Right cardiac atrium (tissue), 5 donors: ENCODE measurements around the gene SAMSN1. TPM values are rescaled to one million over a fixed set of nuclear protein-coding genes. Genes with fewer than 3 reads are reported as not detected.

Source experiments
- ATAC-seq, 2 donors: fragments of 200-7000 bp; cut with Tn5 transposase; one replicate each; pipeline versions ENCODE4 v1.8.0 to v1.9.1; 2020; ENCODE audit warnings: moderate library complexity in 2 of 2, mild to moderate bottlenecking in 1 of 2
- DNase-seq, 3 donors: peaks; one replicate each; pipeline ENCODE4 v3.0.0-alpha.2; 2020
- H3K27ac ChIP-seq: one replicate; pipeline ENCODE4 v1.5.1; 2013; ENCODE audit warnings: mild to moderate bottlenecking, low read length, control low read depth, moderate library complexity
- H3K27me3 ChIP-seq: one replicate; pipeline ENCODE4 v1.6.1; 2013; ENCODE audit not compliant: control insufficient read depth, insufficient read depth
- H3K4me1 ChIP-seq: one replicate; pipeline ENCODE4 v1.6.1; 2013; ENCODE audit warnings: low read length; ENCODE audit not compliant: control insufficient read depth, insufficient read depth
- H3K4me3 ChIP-seq: one replicate; pipeline ENCODE4 v1.5.1; 2013; ENCODE audit warnings: low read length, control low read depth
- H3K9me3 ChIP-seq: one replicate; pipeline ENCODE4 v1.6.1; 2013; ENCODE audit warnings: low read length; ENCODE audit not compliant: control insufficient read depth
- WGBS: extraction: QIAGEN DNeasy Blood & Tissue Kit; methylation state at CpG from one replicate; pipeline ENCODE4 v1.1.7; 2013; 5-methylcytosine and 5-hydroxymethylcytosine counted together
- intact Hi-C, 4 donors: fragments of 100-400 bp; cut with DNase I; formaldehyde crosslinking; loops; one replicate each; pipeline versions ENCODE4 v1.11.0 to v1.14.0; 2022 to 2023
- polyA plus RNA-seq: library from polyadenylated mRNA; stranded (reverse); fragments of 200-250 nt; gene quantifications from one replicate; pipeline ENCODE4 v1.2.3, GENCODE V29; 2013
- total RNA-seq, 4 donors: library from RNA; stranded (reverse); fragmentation: NEBNext Ultra II Directional; extraction: Animal tissue kit (Norgen Biotek cat#: 25700); gene quantifications; one replicate each; pipeline ENCODE4 v1.2.1, GENCODE V29; 2021
- donor health status: healthy with polysubstance abuse.
- donor health status: DM: no; HTN: yes; CAD: no.
- donor health status: DM: no; HTN: no; CAD: no.
- donor health status: DM: no; HTN: yes; CAD: no; lungs with severe emphysema.
- donor health status: DM: yes; HTN: yes; CAD: no.

Gene SAMSN1
- total and polyA plus RNA-seq, 5 donors = 1.9 to 4.7 (median 3.6) TPM

GRCh38 chr21:14543983-14544382 lies 2.1 kb downstream of the SAMSN1 start:
- no peak overlapping the region for H3K27ac ChIP-seq

GRCh38 chr21:14542638-14543037 lies 3.5 kb downstream of the SAMSN1 start:
- no peaks in the 10 kb centered on the region for H3K4me1 ChIP-seq
- no peaks in the 10 kb centered on the region for H3K27me3 ChIP-seq
- no peaks in the 10 kb centered on the region for H3K9me3 ChIP-seq
- DNase-seq (no peak), ATAC-seq (no peak)
- H3K27ac ChIP-seq = no peak overlapping the region
- no peak overlapping the region for H3K4me3 ChIP-seq
- intact Hi-C loops = no loop called here

More at GRCh38 chr21:14543983-14544382, 2.1 kb downstream of the SAMSN1 start:
- DNase-seq (no peak), ATAC-seq (no peak)
- peak overlapping the region; percentile 25 for H3K4me3 ChIP-seq
- intact Hi-C loops = no loop called here
- no peaks in the 10 kb centered on the region for H3K4me1 ChIP-seq
- 85% methylated on average over 5 of the region's 5 CpGs for WGBS
- no peaks in the 10 kb centered on the region for H3K9me3 ChIP-seq
- no peaks in the 10 kb centered on the region for H3K27me3 ChIP-seq

DNA sequence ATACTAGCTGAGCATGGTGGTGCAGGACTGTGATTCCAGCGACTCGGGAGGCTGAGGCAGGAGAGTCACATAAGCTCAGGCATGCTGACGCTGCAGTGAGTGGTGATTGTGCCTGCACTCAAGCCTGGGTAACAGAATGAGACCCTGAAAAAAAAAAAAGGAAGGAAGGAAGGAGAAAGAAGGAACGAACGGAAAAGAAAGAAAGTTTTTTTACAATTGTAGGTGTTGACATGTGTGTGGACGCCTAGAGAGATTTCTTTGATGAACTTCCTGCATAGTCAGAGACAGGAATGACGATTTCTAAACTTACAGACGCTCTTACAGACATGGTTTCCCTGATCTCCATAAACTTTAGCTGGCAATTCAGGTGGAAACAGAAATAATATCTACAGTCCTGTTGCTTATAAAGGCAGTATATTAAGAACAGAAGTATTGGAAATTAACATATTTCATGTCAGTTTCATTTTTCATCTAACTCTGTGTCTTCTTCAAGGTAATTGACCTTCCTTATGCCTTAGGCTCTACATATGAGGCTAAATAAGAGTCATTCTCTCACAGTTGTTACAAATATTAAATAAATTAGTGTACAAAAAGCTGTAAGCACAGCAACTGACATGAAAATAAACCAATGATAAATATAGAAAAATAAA lies 4.1 kb downstream of the SAMSN1 start:
- 27% methylated on average over 8 of the region's 8 CpGs for WGBS
- Histone ChIP-seq H3K4me3 (no peak overlapping the region), H3K27me3 (no peaks in the 10 kb centered on the region), H3K9me3 (no peaks in the 10 kb centered on the region), H3K27ac (no peak overlapping the region), H3K4me1 (no peaks in the 10 kb centered on the region)
- no peak for DNase-seq
- intact Hi-C loops = no loop called here
- ATAC-seq = no peak

DNA sequence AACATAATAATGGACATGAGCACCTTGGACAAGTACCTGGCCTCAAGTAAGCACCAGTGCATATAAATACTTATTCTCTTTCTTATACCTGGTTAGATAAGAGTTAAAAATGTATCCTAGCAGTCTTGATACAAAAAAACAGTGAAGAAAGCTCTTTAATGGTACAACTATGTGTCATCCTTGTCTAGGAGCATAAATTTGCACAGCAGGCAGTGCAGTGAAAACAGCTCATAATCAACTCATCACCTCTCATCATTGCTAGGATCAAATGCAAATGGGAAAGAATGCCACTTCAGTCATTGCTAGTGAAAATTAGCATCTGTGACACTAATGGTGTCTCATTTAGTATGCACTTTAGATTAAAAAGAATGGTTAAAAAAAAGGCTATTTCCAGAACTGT lies 7.6 kb downstream of the SAMSN1 start:
- no peak overlapping the region for H3K27ac ChIP-seq
- H3K4me3 ChIP-seq = no peak overlapping the region
- ATAC-seq = no peak
- H3K4me1 ChIP-seq = no peaks in the 10 kb centered on the region
- no peaks in the 10 kb centered on the region for H3K9me3 ChIP-seq
- intact Hi-C loops = no loop called here
- DNase-seq = no peak
- H3K27me3 ChIP-seq = no peaks in the 10 kb centered on the region

DNA sequence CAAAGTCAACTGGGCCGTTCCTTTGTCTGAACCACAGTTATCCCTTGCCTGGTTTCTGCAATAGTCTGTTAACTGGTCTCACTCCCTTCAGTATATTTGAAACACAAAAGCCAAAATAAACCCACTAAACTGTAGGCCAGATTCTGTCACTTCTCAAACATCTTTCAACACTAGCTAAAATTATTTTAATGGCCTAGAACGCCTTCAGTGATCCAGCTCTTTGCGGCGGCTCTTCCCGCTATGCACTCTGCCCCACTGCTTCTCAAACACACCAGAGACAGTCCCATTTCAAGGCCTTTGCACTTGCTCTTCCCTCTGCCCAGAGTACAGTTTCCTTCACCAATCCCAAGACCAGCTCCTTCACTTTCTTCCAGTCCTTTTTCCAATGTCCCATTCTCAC lies 9.2 kb downstream of the SAMSN1 start:
- WGBS = 95% methylated on average over 5 of the region's 5 CpGs
- Histone ChIP-seq H3K27ac (no peak overlapping the region), H3K27me3 (no peaks in the 10 kb centered on the region), H3K4me1 (no peaks in the 10 kb centered on the region), H3K9me3 (no peaks in the 10 kb centered on the region), H3K4me3 (no peak overlapping the region)
- ATAC-seq = no peak
- intact Hi-C loops = no loop called here
- DNase-seq = no peak

- H3K27ac ChIP-seq = no peak overlapping the region
- ATAC-seq (no peak), DNase-seq (no peak)
- no peaks in the 10 kb centered on the region for H3K27me3 ChIP-seq
- no peaks in the 10 kb centered on the region for H3K9me3 ChIP-seq
- intact Hi-C loops = no loop called here
- no peaks in the 10 kb centered on the region for H3K4me1 ChIP-seq
- no peak overlapping the region for H3K4me3 ChIP-seq
Observed at GRCh38 chr21:14535702-14536101, 10.4 kb downstream of the SAMSN1 start.

DNA sequence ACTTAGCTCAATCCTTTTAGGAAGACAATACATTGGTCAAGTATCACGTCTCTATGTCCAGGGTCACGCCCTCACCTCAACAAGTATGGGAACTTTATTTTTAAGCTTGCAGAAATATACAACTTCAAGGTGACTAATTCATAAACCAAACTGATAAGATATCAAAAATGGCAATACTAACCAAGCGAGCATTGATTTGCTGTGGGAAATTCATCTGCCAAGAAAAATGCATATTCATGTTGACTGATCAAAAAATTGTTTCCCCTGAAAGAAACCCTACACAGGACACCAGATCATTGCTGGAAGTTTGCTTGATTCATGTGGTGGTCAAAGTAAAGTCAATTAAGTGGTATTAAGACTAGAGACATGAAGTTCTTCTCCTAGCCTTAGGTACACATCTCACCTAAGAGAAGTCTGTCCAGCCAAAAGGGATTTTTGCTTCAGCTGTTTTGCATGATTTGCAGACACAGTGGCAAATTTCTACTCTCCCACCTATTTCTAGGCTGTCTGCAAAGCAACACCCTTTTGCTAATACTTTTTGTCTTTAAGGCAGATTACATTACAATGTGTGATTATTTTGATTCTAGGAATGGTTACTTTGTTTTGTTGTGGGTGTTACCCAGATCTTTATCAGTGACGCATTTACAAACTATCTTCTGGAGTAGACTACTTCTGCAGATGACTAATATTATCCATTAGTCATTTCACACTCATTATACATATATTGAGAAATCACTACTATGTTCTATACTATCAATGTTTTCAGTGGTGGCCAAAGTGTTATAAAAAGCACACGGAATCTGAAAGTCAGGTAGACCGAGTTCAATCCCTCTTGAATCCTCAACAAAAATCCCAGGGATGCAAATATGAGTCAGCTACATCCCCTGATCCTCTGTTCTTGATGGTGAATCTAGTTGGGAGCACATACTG lies 12.4 kb downstream of the SAMSN1 start:
- Histone ChIP-seq H3K9me3 (no peaks in the 10 kb centered on the region), H3K27ac (no peak overlapping the region), H3K4me1 (no peaks in the 10 kb centered on the region), H3K27me3 (no peaks in the 10 kb centered on the region), H3K4me3 (no peak overlapping the region)
- intact Hi-C loops = no loop called here
- 78% methylated on average over 6 of the region's 6 CpGs for WGBS
- ATAC-seq (no peak), DNase-seq (no peak)

GRCh38 chr21:14531757-14532316 lies 14.3 kb downstream of the SAMSN1 start:
- no peaks in the 10 kb centered on the region for H3K4me1 ChIP-seq
- H3K9me3 ChIP-seq = no peaks in the 10 kb centered on the region
- H3K27ac ChIP-seq = no peak overlapping the region
- no peak for DNase-seq
- H3K4me3 ChIP-seq = no peak overlapping the region
- 83% methylated on average over 3 of the region's 3 CpGs for WGBS
- intact Hi-C loops = no loop called here
- no peak for ATAC-seq
- H3K27me3 ChIP-seq = no peaks in the 10 kb centered on the region

GRCh38 chr21:14530592-14530991 lies 15.5 kb downstream of the SAMSN1 start:
- 87% methylated on average over 2 of the region's 2 CpGs for WGBS
- Histone ChIP-seq H3K27ac (no peak overlapping the region), H3K4me1 (no peaks in the 10 kb centered on the region), H3K27me3 (no peaks in the 10 kb centered on the region), H3K4me3 (no peak overlapping the region), H3K9me3 (no peaks in the 10 kb centered on the region)
- no peak for ATAC-seq
- intact Hi-C loops = no loop called here
- DNase-seq = no peak

DNA sequence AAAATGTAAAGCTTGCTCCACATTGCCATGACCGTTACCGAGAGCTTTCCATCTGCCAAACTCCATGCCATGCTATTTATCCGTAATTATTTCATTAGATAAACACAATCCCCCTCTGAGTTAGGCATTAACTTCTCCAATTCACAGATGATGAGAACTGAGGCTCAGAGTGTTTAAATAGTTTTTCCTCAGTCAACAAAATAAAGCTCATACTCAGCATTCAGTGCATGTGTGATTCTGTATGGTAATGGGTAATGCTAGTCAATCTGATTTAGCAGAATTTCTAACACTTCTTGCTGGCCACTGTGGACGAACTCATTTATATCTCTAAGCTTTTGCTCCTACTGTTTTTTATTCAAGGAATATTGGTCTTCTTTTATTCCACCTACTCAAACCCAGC lies 17.3 kb downstream of the SAMSN1 start:
- 82% methylated on average over 4 of the region's 4 CpGs for WGBS
- no peaks in the 10 kb centered on the region for H3K9me3 ChIP-seq
- DNase-seq = no peak
- intact Hi-C loops = no loop called here
- no peak overlapping the region for H3K27ac ChIP-seq
- no peaks in the 10 kb centered on the region for H3K27me3 ChIP-seq
- peak in 1 of 2 donors; percentile 22 for ATAC-seq
- no peak overlapping the region for H3K4me3 ChIP-seq
- H3K4me1 ChIP-seq = no peaks in the 10 kb centered on the region
